ENCODE data around the gene PCK2.
A peak's percentile ranks its signal among the peaks of the same experiment; 100 is the strongest.

The PCK2 gene

GRCh38 chr14:24116128-24116814, 22.2 kb downstream of the PCK2 start:
- no peak for DNase-seq

- DNase-seq, result no peak
Measured at GRCh38 chr14:24117179-24117578, 23.1 kb downstream of the PCK2 start.

GRCh38 chr14:24119691-24120090, 25.6 kb downstream of the PCK2 start:
- DNase-seq, result no peak

GRCh38 chr14:24121210-24121609, 27.1 kb downstream of the PCK2 start:
- DNase-seq, result no peak

- DNase-seq, result no peak
Measured at GRCh38 chr14:24122416-24122815, 28.3 kb downstream of the PCK2 start.

- no peak for DNase-seq
Measured at GRCh38 chr14:24122898-24123297, 28.8 kb downstream of the PCK2 start.

GRCh38 chr14:24123424-24124417, 29.6 kb downstream of the PCK2 start:
- no peak for DNase-seq

- DNase-seq, result no peak
Measured at GRCh38 chr14:24126939-24127338, 32.8 kb downstream of the PCK2 start.

GRCh38 chr14:24127673-24128072, 33.6 kb downstream of the PCK2 start:
- no peak for DNase-seq

GRCh38 chr14:24129410-24129998, 35.4 kb downstream of the PCK2 start:
- DNase-seq, result no peak

- no peak for DNase-seq
Measured at GRCh38 chr14:24130380-24130716, 36.2 kb downstream of the PCK2 start, which contains the start of gene FITM1. FITM1 (plus strand) TSS chr14:24130659; CDS start chr14:24131564, 905 bp downstream.

- no peak for DNase-seq
Measured at GRCh38 chr14:24130717-24131548, 36.8 kb downstream of the PCK2 start.

GRCh38 chr14:24131549-24131966, 37.4 kb downstream of the PCK2 start:
- DNase-seq, result no peak

- no peak for DNase-seq
Measured at GRCh38 chr14:24132061-24132685, 38.1 kb downstream of the PCK2 start.

- DNase-seq, result no peak
Measured at GRCh38 chr14:24132976-24133375, 38.9 kb downstream of the PCK2 start.

GRCh38 chr14:24133735-24134134, 39.6 kb downstream of the PCK2 start:
- DNase-seq, result no peak

GRCh38 chr14:24135584-24135833, 41.4 kb downstream of the PCK2 start:
- no peak for DNase-seq

- DNase-seq, result peak; percentile 87
Measured at GRCh38 chr14:24135834-24136683, 41.9 kb downstream of the PCK2 start, which contains the start of gene PSME1. PSME1 (plus strand) TSS chr14:24136194; CDS start chr14:24136263, 69 bp downstream.

GRCh38 chr14:24136684-24137528, 42.8 kb downstream of the PCK2 start:
- no peak for DNase-seq
